ENCODE data around the gene WEE2. TPM values are rescaled to one million over a fixed set of nuclear protein-coding genes. Genes with fewer than 3 reads are reported as not detected.
A peak's percentile ranks its signal among the peaks of the same experiment; 100 is the strongest.

Gene WEE2
- total and polyA plus RNA-seq, 8 donors, result 0.02 to 0.19 (median 0.12) TPM; not detected in 5

- H3K27ac ChIP-seq, result no peak overlapping the region
- no peaks in the 10 kb centered on the region for H3K36me3 ChIP-seq
- peaks cover 24 to 36% (median 36%) of the 10 kb centered on the region in 3 donors for H3K4me1 ChIP-seq
- no peaks in the 10 kb centered on the region for H3K9me3 ChIP-seq
- intact Hi-C loops (cut with DNase I), result no loop called here
- 79 to 81% methylated on average over 10 of the region's 10 CpGs for WGBS, 2 donors
- ATAC-seq (no peak), FAIRE-seq (no peak), DNase-seq (no peak)
- no peaks in the 10 kb centered on the region for H3K27me3 ChIP-seq
- no peak for TF ChIP-seq CTCF (IDR thresholded peaks at IDR 0.05)
- H3K4me3 ChIP-seq, result no peak overlapping the region
Measured at GRCh38 chr7:141697211-141697871, 10.8 kb upstream of the WEE2 start.

- intact Hi-C loops (cut with DNase I), result no loop called here
- no peak for ATAC-seq
- Histone ChIP-seq H3K27ac (no peak overlapping the region), H3K9me3 (no peaks in the 10 kb centered on the region), H3K4me1 (peaks cover 33 to 43% (median 42%) of the 10 kb centered on the region in 3 donors), H3K27me3 (no peaks in the 10 kb centered on the region), H3K4me3 (no peak overlapping the region), H3K36me3 (no peaks in the 10 kb centered on the region)
- WGBS, 2 donors, result 90 to 91% methylated on average over 1 of the region's 1 CpG
- no peak for TF ChIP-seq CTCF (IDR thresholded peaks at IDR 0.05)
- FAIRE-seq, result no peak
- DNase-seq, result no peak
Measured at GRCh38 chr7:141698247-141699015, 9.7 kb upstream of the WEE2 start.

- no peak for FAIRE-seq
Measured at GRCh38 chr7:141699860-141700259, 8.3 kb upstream of the WEE2 start.

GRCh38 chr7:141700296-141700847 lies 7.8 kb upstream of the WEE2 start:
- ATAC-seq, result no peak
- intact Hi-C loops (cut with DNase I), result no loop called here
- Histone ChIP-seq H3K27ac (peak overlapping the region in 2 of 4 donors; percentile 78 to 83), H3K36me3 (no peaks in the 10 kb centered on the region), H3K4me3 (peak overlapping the region in 3 of 4 donors; percentile 77 to 83 (median 80)), H3K4me1 (peaks cover 29 to 32% (median 29%) of the 10 kb centered on the region in 3 donors), H3K27me3 (no peaks in the 10 kb centered on the region), H3K9me3 (no peaks in the 10 kb centered on the region)
- TF ChIP-seq CTCF (IDR thresholded peaks at IDR 0.05), result no peak
- no peak for DNase-seq
- 44 to 48% methylated on average over 5 of the region's 5 CpGs for WGBS, 2 donors
- FAIRE-seq, result no peak

More at GRCh38 chr7:141699860-141700259, 8.3 kb upstream of the WEE2 start:
- WGBS, 2 donors, result 50 to 63% methylated on average over 3 of the region's 3 CpGs
- Histone ChIP-seq H3K4me1 (peaks cover 34 to 35% (median 34%) of the 10 kb centered on the region in 3 donors), H3K27ac (no peak overlapping the region), H3K4me3 (no peak overlapping the region), H3K9me3 (no peaks in the 10 kb centered on the region), H3K27me3 (no peaks in the 10 kb centered on the region), H3K36me3 (no peaks in the 10 kb centered on the region)
- intact Hi-C loops (cut with DNase I), result no loop called here
- DNase-seq, result no peak
- TF ChIP-seq CTCF (IDR thresholded peaks at IDR 0.05), result no peak
- no peak for ATAC-seq

Measured in pancreas (tissue), 10 donors.